ENCODE data around the gene RIOX2.

The RIOX2 gene

GRCh38 chr3:97892852-97893251 lies 79.4 kb downstream of the RIOX2 start:
- TF ChIP-seq CTCF (conservative IDR thresholded peaks at IDR 0.05): no peak
- no peak for TF ChIP-seq ZFX (IDR thresholded peaks at IDR 0.05)

More at GRCh38 chr3:97892852-97893251, 79.4 kb downstream of the RIOX2 start:
- no peak overlapping the region for H3K27ac ChIP-seq
